Astrocyte (in vitro differentiated cells and primary cell): ENCODE data around the gene GFER. TPM values are rescaled to one million over a fixed set of nuclear protein-coding genes. Genes with fewer than 3 reads are reported as not detected.
A peak's percentile ranks its signal among the peaks of the same experiment; 100 is the strongest.
"Not testable (repeated sequence)": the region's sequence is repeated elsewhere in the genome, so short reads cannot be mapped to it uniquely, and the experiment has no call there.

Experiments used
- DNase-seq: peaks from one replicate; pipeline ENCODE4 v3.0.0-alpha.2; 2010; ENCODE audit warnings: low read depth
- FAIRE-seq: peaks from 2 replicates; lab custom pipeline; 2011; peaks lifted over from hg19 to GRCh38; lab: Jason Lieb, UNC
- H2AFZ ChIP-seq: 2 replicates; pipeline ENCODE4 v1.6.0; 2012; ENCODE audit warnings: low read depth, low read length, inconsistent platforms
- H3K27ac ChIP-seq: 2 replicates; pipeline ENCODE4 v1.5.1; 2011; ENCODE audit warnings: low read depth, low read length, inconsistent platforms
- H3K27me3 ChIP-seq: 2 replicates; pipeline ENCODE4 v1.6.0; 2011; ENCODE audit warnings: low read length, inconsistent platforms; ENCODE audit not compliant: insufficient read depth
- H3K36me3 ChIP-seq: 2 replicates; pipeline ENCODE4 v1.5.1; 2011; ENCODE audit warnings: low read length, inconsistent platforms; ENCODE audit not compliant: insufficient read depth
- H3K4me1 ChIP-seq: 2 replicates; pipeline ENCODE4 v1.5.1; 2011; ENCODE audit warnings: low read length, inconsistent platforms; ENCODE audit not compliant: insufficient read depth
- H3K4me2 ChIP-seq: 2 replicates; pipeline ENCODE4 v1.6.0; 2012; ENCODE audit warnings: low read length, inconsistent platforms
- H3K4me3 ChIP-seq: 2 replicates; pipeline ENCODE4 v1.5.1; 2011; ENCODE audit warnings: low read depth, mild to moderate bottlenecking, low read length, inconsistent platforms; ENCODE audit not compliant: insufficient read depth
- H3K79me2 ChIP-seq: 2 replicates; pipeline ENCODE4 v1.6.0; 2012; ENCODE audit warnings: mild to moderate bottlenecking, low read length, inconsistent platforms; ENCODE audit not compliant: insufficient read depth
- H3K9ac ChIP-seq: 2 replicates; pipeline ENCODE4 v1.6.0; 2012; ENCODE audit warnings: mild to moderate bottlenecking, low read length, inconsistent platforms
- H3K9me3 ChIP-seq: 2 replicates; pipeline ENCODE4 v1.5.1; 2012; ENCODE audit warnings: low read depth, mild to moderate bottlenecking, low read length, inconsistent platforms; ENCODE audit not compliant: insufficient read depth
- H4K20me1 ChIP-seq: 2 replicates; pipeline ENCODE4 v1.6.0; 2012; ENCODE audit warnings: low read length, inconsistent platforms; ENCODE audit not compliant: insufficient read depth
- H3K27ac Mint-ChIP-seq: one replicate; pipeline ENCODE4 v1.8.0; 2021; ENCODE audit warnings: mild to moderate bottlenecking, mixed read lengths; ENCODE audit not compliant: unreplicated experiment
- H3K27me3 Mint-ChIP-seq: one replicate; pipeline ENCODE4 v1.8.0; 2021; ENCODE audit warnings: low read depth, mixed read lengths; ENCODE audit not compliant: unreplicated experiment
- H3K36me3 Mint-ChIP-seq: one replicate; pipeline ENCODE4 v1.8.0; 2021; ENCODE audit warnings: low read depth, mixed read lengths; ENCODE audit not compliant: unreplicated experiment
- H3K4me1 Mint-ChIP-seq: one replicate; pipeline ENCODE4 v1.8.0; 2021; ENCODE audit warnings: low read depth, mixed read lengths; ENCODE audit not compliant: unreplicated experiment
- H3K4me3 Mint-ChIP-seq: one replicate; pipeline ENCODE4 v1.8.0; 2021; ENCODE audit warnings: mild to moderate bottlenecking, moderate library complexity, mixed read lengths; ENCODE audit not compliant: unreplicated experiment
- H3K9me3 Mint-ChIP-seq: one replicate; pipeline ENCODE4 v1.8.0; 2021; ENCODE audit warnings: mild to moderate bottlenecking, mixed read lengths; ENCODE audit not compliant: unreplicated experiment
- CTCF ChIP-seq: IDR thresholded peaks from 2 replicates; pipeline ENCODE4 v1.5.1; 2011; ENCODE audit warnings: low read depth, mild to moderate bottlenecking, inconsistent platforms, low read length, moderate library complexity; ENCODE audit not compliant: insufficient read depth
- EZH2 ChIP-seq: IDR thresholded peaks from 2 replicates; pipeline ENCODE4 v1.6.1; 2012; ENCODE audit warnings: mild to moderate bottlenecking, low read length, inconsistent platforms; ENCODE audit not compliant: insufficient read depth
- total RNA-seq: library from RNA; stranded (reverse); gene quantifications from 2 replicates; pipeline ENCODE4 v1.2.1, GENCODE V29; 2021

Gene GFER
- total RNA-seq, 1 donor from 2014 or later: 30.4 TPM

- Histone ChIP-seq H3K9me3 (no peaks in the 10 kb centered on the region), H3K9ac (peak within 1 kb of the TSS; percentile 94), H3K27ac (peak within 1 kb of the TSS; percentile 83), H3K4me3 (peak within 1 kb of the TSS; percentile 88), H3K36me3 (no peaks in the 10 kb centered on the region), H2AFZ (peak within 1 kb of the TSS; percentile 84), H3K79me2 (peaks cover 56% of the 10 kb centered on the region), H4K20me1 (peaks cover 42% of the 10 kb centered on the region), H3K4me1 (peaks cover 30% of the 10 kb centered on the region), H3K4me2 (peak within 1 kb of the TSS; percentile 100), H3K27me3 (no peaks in the 10 kb centered on the region)
- peaks cover 4% of the 10 kb centered on the region for H3K36me3 Mint-ChIP-seq
- TF ChIP-seq EZH2: no peak
- no peak for TF ChIP-seq CTCF
- FAIRE-seq: no peak
- peaks cover 18% of the 10 kb centered on the region for H3K4me1 Mint-ChIP-seq
- H3K4me3 Mint-ChIP-seq: peak within 1 kb of the TSS; percentile 90
- H3K9me3 Mint-ChIP-seq: no peaks in the 10 kb centered on the region
- H3K27ac Mint-ChIP-seq: peak within 1 kb of the TSS; percentile 85
- peak; percentile 69 for DNase-seq
- no peaks in the 10 kb centered on the region for H3K27me3 Mint-ChIP-seq
Observed at GRCh38 chr16:2009791-2010510, 26.0 kb downstream of the GFER start, which contains the start of gene ZNF598. Gene ZNF598 (minus strand): TSS chr16:2009821.

- Histone ChIP-seq H3K79me2 (peaks cover 38% of the 10 kb centered on the region), H3K4me1 (peaks cover 28% of the 10 kb centered on the region), H4K20me1 (peaks cover 25% of the 10 kb centered on the region)
- not testable (repeated sequence) for H3K9me3 ChIP-seq, H3K27ac Mint-ChIP-seq, H3K27ac ChIP-seq, DNase-seq, H3K36me3 Mint-ChIP-seq, H2AFZ ChIP-seq, H3K27me3 ChIP-seq, FAIRE-seq, H3K9me3 Mint-ChIP-seq, H3K27me3 Mint-ChIP-seq, H3K36me3 ChIP-seq, H3K9ac ChIP-seq, H3K4me3 ChIP-seq, H3K4me2 ChIP-seq
- peaks cover 12% of the 10 kb centered on the region for H3K4me1 Mint-ChIP-seq
- H3K4me3 Mint-ChIP-seq: peak overlapping the region; percentile 57
Observed at GRCh38 chr16:2011726-2012125, 27.7 kb downstream of the GFER start.

- no peak overlapping the region for H2AFZ ChIP-seq
- no peak overlapping the region for H3K9ac ChIP-seq
- Mint-ChIP-seq H3K4me3 (no peak overlapping the region), H3K36me3 (peaks cover 2% of the 10 kb centered on the region), H3K9me3 (no peaks in the 10 kb centered on the region), H3K27me3 (peaks cover 4% of the 10 kb centered on the region), H3K27ac (peak overlapping the region; percentile 41), H3K4me1 (peaks cover 3% of the 10 kb centered on the region)
- H3K9me3 ChIP-seq: no peaks in the 10 kb centered on the region
- H3K27ac ChIP-seq: no peak overlapping the region
- H3K79me2 ChIP-seq: peaks cover 20% of the 10 kb centered on the region
- TF ChIP-seq EZH2 (no peak), CTCF (no peak)
- H3K27me3 ChIP-seq: no peaks in the 10 kb centered on the region
- H3K4me1 ChIP-seq: peaks cover 14% of the 10 kb centered on the region
- DNase-seq (no peak), FAIRE-seq (no peak)
- no peak overlapping the region for H3K4me2 ChIP-seq
- no peak overlapping the region for H3K4me3 ChIP-seq
- H4K20me1 ChIP-seq: peaks cover 7% of the 10 kb centered on the region
- no peaks in the 10 kb centered on the region for H3K36me3 ChIP-seq
Observed at GRCh38 chr16:2013527-2013926, 29.5 kb downstream of the GFER start.
